ENCODE data around the gene ARRDC2. TPM values are rescaled to one million over a fixed set of nuclear protein-coding genes. Genes with fewer than 3 reads are reported as not detected.

ARRDC2 gene
- total and polyA plus RNA-seq, 2 experiments from 2014 or later = 5.7 to 19.7 TPM

GRCh38 chr19:18046059-18046718, 38.2 kb downstream of the ARRDC2 start:
- H4K20me1 ChIP-seq (ENCODE audit: insufficient read depth) = no peaks in the 10 kb centered on the region
- in situ Hi-C loops (cut with MboI) = no loop called here
- peak overlapping the region; percentile 93 for H3K4me2 ChIP-seq (ENCODE audit: unreplicated experiment)
- H3K9me3 ChIP-seq (ENCODE audit: low read depth) = no peaks in the 10 kb centered on the region
- peak overlapping the region; percentile 72 for H3K27ac ChIP-seq
- WGBS, 2 experiments (ENCODE audit: low coverage in 1 of 2, low lambda C conversion rate in 2 of 2, missing lambda C conversion rate in 2 of 2) = 20 to 25% methylated on average over 12 to 14 of the region's 14 CpGs
- no peak overlapping the region for H3K4me3 ChIP-seq
- TF ChIP-seq EZH2 (IDR thresholded peaks at IDR 0.05; ENCODE audit: insufficient read depth, poor library complexity, severe bottlenecking) = no peak
- TF ChIP-seq EZH2phosphoT487 (IDR thresholded peaks at IDR 0.05; ENCODE audit: insufficient read depth, low read depth) = no peak
- H3K9me2 ChIP-seq (ENCODE audit: insufficient read depth) = no peaks in the 10 kb centered on the region
- H3K79me2 ChIP-seq (ENCODE audit: insufficient read depth) = no peaks in the 10 kb centered on the region
- peaks cover 21% of the 10 kb centered on the region for H3F3A ChIP-seq (ENCODE audit: insufficient read depth)
- peak; percentile 91 for DNase-seq
- H3K27me3 ChIP-seq (replicated peaks; ENCODE audit: insufficient read depth) = no peaks in the 10 kb centered on the region
- H2AFZ ChIP-seq = no peak overlapping the region
- no peaks in the 10 kb centered on the region for H3K36me3 ChIP-seq (ENCODE audit: low read depth)
- H3K4me1 ChIP-seq (ENCODE audit: insufficient read depth) = peaks cover 15% of the 10 kb centered on the region
- H3K9ac ChIP-seq = peak overlapping the region; percentile 71

GRCh38 chr19:18049385-18049784, 41.4 kb downstream of the ARRDC2 start:
- Histone ChIP-seq H3K4me3 (no peak overlapping the region), H3K4me2 (ENCODE audit: unreplicated experiment) (no peak overlapping the region), H3K9ac (no peak overlapping the region), H4K20me1 (ENCODE audit: insufficient read depth) (no peaks in the 10 kb centered on the region), H3F3A (ENCODE audit: insufficient read depth) (peaks cover 32% of the 10 kb centered on the region), H3K4me1 (ENCODE audit: insufficient read depth) (peaks cover 19% of the 10 kb centered on the region), H3K9me3 (ENCODE audit: low read depth) (no peaks in the 10 kb centered on the region), H3K9me2 (ENCODE audit: insufficient read depth) (no peaks in the 10 kb centered on the region), H3K27me3 (replicated peaks; ENCODE audit: insufficient read depth) (no peaks in the 10 kb centered on the region), H3K36me3 (ENCODE audit: low read depth) (no peaks in the 10 kb centered on the region), H3K27ac (no peak overlapping the region), H3K79me2 (ENCODE audit: insufficient read depth) (no peaks in the 10 kb centered on the region), H2AFZ (no peak overlapping the region)
- 43 to 44% methylated on average over 10 of the region's 10 CpGs for WGBS, 2 experiments (ENCODE audit: low coverage in 1 of 2, low lambda C conversion rate in 2 of 2, missing lambda C conversion rate in 2 of 2)
- peak; percentile 63 for DNase-seq
- TF ChIP-seq EZH2 (IDR thresholded peaks at IDR 0.05; ENCODE audit: insufficient read depth, poor library complexity, severe bottlenecking) (no peak), EZH2phosphoT487 (IDR thresholded peaks at IDR 0.05; ENCODE audit: insufficient read depth, low read depth) (no peak)
- in situ Hi-C loops (cut with MboI) = no loop called here

- H3K27me3 ChIP-seq (replicated peaks; ENCODE audit: insufficient read depth) = no peaks in the 10 kb centered on the region
- TF ChIP-seq EZH2 (IDR thresholded peaks at IDR 0.05; ENCODE audit: insufficient read depth, poor library complexity, severe bottlenecking) (no peak), EZH2phosphoT487 (IDR thresholded peaks at IDR 0.05; ENCODE audit: insufficient read depth, low read depth) (no peak)
- no peaks in the 10 kb centered on the region for H3K9me3 ChIP-seq (ENCODE audit: low read depth)
- WGBS, 2 experiments (ENCODE audit: low coverage in 1 of 2, low lambda C conversion rate in 2 of 2, missing lambda C conversion rate in 2 of 2) = 4 to 5% methylated on average over 27 to 31 of the region's 31 CpGs
- H3K36me3 ChIP-seq (ENCODE audit: low read depth) = no peaks in the 10 kb centered on the region
- H3K27ac ChIP-seq = no peak overlapping the region
- H3K79me2 ChIP-seq (ENCODE audit: insufficient read depth) = no peaks in the 10 kb centered on the region
- in situ Hi-C loops (cut with MboI) = loop anchor here (10.0 kb wide), 1 partner anchor 47 kb away; the partner anchor contains the start of gene ARRDC2
- H3K4me2 ChIP-seq (ENCODE audit: unreplicated experiment) = peak overlapping the region; percentile 61
- DNase-seq = peak; percentile 40
- H3F3A ChIP-seq (ENCODE audit: insufficient read depth) = peaks cover 15% of the 10 kb centered on the region
- H3K9ac ChIP-seq = peak overlapping the region; percentile 42
- no peaks in the 10 kb centered on the region for H3K9me2 ChIP-seq (ENCODE audit: insufficient read depth)
- H2AFZ ChIP-seq = peak overlapping the region; percentile 62
- H3K4me1 ChIP-seq (ENCODE audit: insufficient read depth) = 0 out of 2 replicates have a peak, but pooled peaks cover 3% of the 10 kb centered on the region
- no peaks in the 10 kb centered on the region for H4K20me1 ChIP-seq (ENCODE audit: insufficient read depth)
- peak overlapping the region; percentile 21 for H3K4me3 ChIP-seq
These were observed 43.9 kb downstream of the ARRDC2 start for GRCh38 chr19:18051887-18052286.

- in situ Hi-C loops (cut with MboI) = loop anchor here (10.0 kb wide), 1 partner anchor 49 kb away; the partner anchor contains the start of gene ARRDC2
- Histone ChIP-seq H3K4me1 (ENCODE audit: insufficient read depth) (0 out of 2 replicates have a peak, but pooled peaks cover 3% of the 10 kb centered on the region), H2AFZ (no peak overlapping the region), H3K9me3 (ENCODE audit: low read depth) (no peaks in the 10 kb centered on the region), H3K9ac (no peak overlapping the region), H3K27me3 (replicated peaks; ENCODE audit: insufficient read depth) (no peaks in the 10 kb centered on the region), H3K36me3 (ENCODE audit: low read depth) (no peaks in the 10 kb centered on the region), H3K9me2 (ENCODE audit: insufficient read depth) (no peaks in the 10 kb centered on the region), H3F3A (ENCODE audit: insufficient read depth) (peaks cover 20% of the 10 kb centered on the region), H3K4me2 (ENCODE audit: unreplicated experiment) (peak overlapping the region; percentile 20), H3K4me3 (no peak overlapping the region), H3K27ac (no peak overlapping the region), H4K20me1 (ENCODE audit: insufficient read depth) (no peaks in the 10 kb centered on the region), H3K79me2 (ENCODE audit: insufficient read depth) (no peaks in the 10 kb centered on the region)
- TF ChIP-seq EZH2 (IDR thresholded peaks at IDR 0.05; ENCODE audit: insufficient read depth, poor library complexity, severe bottlenecking) (no peak), EZH2phosphoT487 (IDR thresholded peaks at IDR 0.05; ENCODE audit: insufficient read depth, low read depth) (no peak)
- DNase-seq = peak; percentile 58
- 37 to 38% methylated on average over 9 of the region's 9 CpGs for WGBS, 2 experiments (ENCODE audit: low coverage in 1 of 2, low lambda C conversion rate in 2 of 2, missing lambda C conversion rate in 2 of 2)
These were observed 45.7 kb downstream of the ARRDC2 start for GRCh38 chr19:18053576-18054219.

Data from GM23248 (cell line).